ENCODE measurements around the gene RASGRP4. TPM values are rescaled to one million over a fixed set of nuclear protein-coding genes. Genes with fewer than 3 reads are reported as not detected.

RASGRP4 gene
- polyA plus RNA-seq, 4 donors = 0.22 to 1.0 (median 0.84) TPM

GRCh38 chr19:38388349-38389100 is 37.5 kb downstream of the RASGRP4 start, which contains the start of gene SPRED3:
Gene SPRED3 (plus strand): TSS chr19:38388697. CDS start chr19:38390303, 1,606 bp downstream.
- no peaks in the 10 kb centered on the region for H3K9me3 ChIP-seq (ENCODE audit: control insufficient read depth in 2 of 2, insufficient read depth in 1 of 2, low read depth in 1 of 2, low read length in 1 of 2)
- 1% methylated on average over 11 to 42 of the region's 46 CpGs for WGBS, 3 donors
- peak within 1 kb of the TSS; percentile 31 to 64 (median 42) for H3K4me3 ChIP-seq (ENCODE audit: low read depth in 1 of 3, low read length in 3 of 3)
- H3K4me1 ChIP-seq (ENCODE audit: control insufficient read depth in 3 of 3, insufficient read depth in 2 of 3, low read depth in 1 of 3, low read length in 2 of 3) = peaks cover 2 to 46% (median 12%) of the 10 kb centered on the region in 3 donors
- H3K27me3 ChIP-seq (ENCODE audit: control insufficient read depth in 3 of 3, insufficient read depth in 3 of 3, low read length in 3 of 3) = peaks cover 0 to 54% (median 0%) of the 10 kb centered on the region in 3 donors
- peaks cover 0 to 25% (median 3%) of the 10 kb centered on the region in 3 donors for H3K36me3 ChIP-seq (ENCODE audit: control insufficient read depth in 3 of 3, insufficient read depth in 2 of 3, low read depth in 1 of 3, low read length in 3 of 3)
- H3K27ac ChIP-seq (ENCODE audit: low read depth in 1 of 3, low read length in 2 of 3) = peak within 1 kb of the TSS; percentile 73 to 89 (median 88)
- FAIRE-seq (no peak), DNase-seq (peak in 1 of 2 donors; percentile 21)

- H3K36me3 ChIP-seq (ENCODE audit: control insufficient read depth in 3 of 3, insufficient read depth in 2 of 3, low read depth in 1 of 3, low read length in 3 of 3) = peaks cover 2 to 33% (median 6%) of the 10 kb centered on the region in 3 donors
- WGBS, 3 donors = 1 to 2% (median 1%) methylated on average over 46 to 51 of the region's 51 CpGs
- H3K4me1 ChIP-seq (ENCODE audit: control insufficient read depth in 3 of 3, insufficient read depth in 2 of 3, low read depth in 1 of 3, low read length in 2 of 3) = peaks cover 2 to 40% (median 12%) of the 10 kb centered on the region in 3 donors
- DNase-seq (peak; percentile 93 to 94), FAIRE-seq (no peak)
- H3K27me3 ChIP-seq (ENCODE audit: control insufficient read depth in 3 of 3, insufficient read depth in 3 of 3, low read length in 3 of 3) = peaks cover 0 to 54% (median 0%) of the 10 kb centered on the region in 3 donors
- H3K4me3 ChIP-seq (ENCODE audit: low read depth in 1 of 3, low read length in 3 of 3) = peak within 1 kb of the TSS; percentile 31 to 64 (median 42)
- H3K27ac ChIP-seq (ENCODE audit: low read depth in 1 of 3, low read length in 2 of 3) = peak within 1 kb of the TSS; percentile 73 to 89 (median 88)
- H3K9me3 ChIP-seq (ENCODE audit: control insufficient read depth in 2 of 2, insufficient read depth in 1 of 2, low read depth in 1 of 2, low read length in 1 of 2) = no peaks in the 10 kb centered on the region
Observed at GRCh38 chr19:38387550-38388348, 38.3 kb downstream of the RASGRP4 start, which contains the start of gene GGN. Gene GGN (minus strand): TSS chr19:38388034. CDS start chr19:38387261, 773 bp downstream.

- Histone ChIP-seq H3K4me1 (ENCODE audit: control insufficient read depth in 3 of 3, insufficient read depth in 2 of 3, low read depth in 1 of 3, low read length in 2 of 3) (peaks cover 2 to 34% (median 12%) of the 10 kb centered on the region in 3 donors), H3K4me3 (ENCODE audit: low read depth in 1 of 3, low read length in 3 of 3) (peak overlapping the region; percentile 31 to 64 (median 42)), H3K27me3 (ENCODE audit: control insufficient read depth in 3 of 3, insufficient read depth in 3 of 3, low read length in 3 of 3) (peaks cover 0 to 52% (median 0%) of the 10 kb centered on the region in 3 donors), H3K36me3 (ENCODE audit: control insufficient read depth in 3 of 3, insufficient read depth in 2 of 3, low read depth in 1 of 3, low read length in 3 of 3) (peaks cover 6 to 38% (median 9%) of the 10 kb centered on the region in 3 donors), H3K27ac (ENCODE audit: low read depth in 1 of 3, low read length in 2 of 3) (peak overlapping the region; percentile 17 to 89 (median 88)), H3K9me3 (ENCODE audit: control insufficient read depth in 2 of 2, insufficient read depth in 1 of 2, low read depth in 1 of 2, low read length in 1 of 2) (no peaks in the 10 kb centered on the region)
- DNase-seq = peak in 1 of 2 donors; percentile 92
- WGBS, 3 donors = 4 to 12% (median 10%) methylated on average over 30 to 36 of the region's 36 CpGs
- no peak for FAIRE-seq
Observed at GRCh38 chr19:38386971-38387549, 39.0 kb downstream of the RASGRP4 start.

- peaks cover 9 to 45% (median 12%) of the 10 kb centered on the region in 3 donors for H3K36me3 ChIP-seq (ENCODE audit: control insufficient read depth in 3 of 3, insufficient read depth in 2 of 3, low read depth in 1 of 3, low read length in 3 of 3)
- peak overlapping the region in 2 of 3 donors; percentile 42 to 64 for H3K4me3 ChIP-seq (ENCODE audit: low read depth in 1 of 3, low read length in 3 of 3)
- WGBS, 3 donors = 36 to 46% (median 45%) methylated on average over 53 to 61 of the region's 61 CpGs
- peak overlapping the region in 2 of 3 donors; percentile 88 to 89 for H3K27ac ChIP-seq (ENCODE audit: low read depth in 1 of 3, low read length in 2 of 3)
- DNase-seq = peak in 1 of 2 donors; percentile 42
- H3K4me1 ChIP-seq (ENCODE audit: control insufficient read depth in 3 of 3, insufficient read depth in 2 of 3, low read depth in 1 of 3, low read length in 2 of 3) = peaks cover 2 to 31% (median 12%) of the 10 kb centered on the region in 3 donors
- H3K27me3 ChIP-seq (ENCODE audit: control insufficient read depth in 3 of 3, insufficient read depth in 3 of 3, low read length in 3 of 3) = peaks cover 0 to 48% (median 0%) of the 10 kb centered on the region in 3 donors
- H3K9me3 ChIP-seq (ENCODE audit: control insufficient read depth in 2 of 2, insufficient read depth in 1 of 2, low read depth in 1 of 2, low read length in 1 of 2) = no peaks in the 10 kb centered on the region
- FAIRE-seq = no peak
Observed at GRCh38 chr19:38386300-38386970, 39.6 kb downstream of the RASGRP4 start.

GRCh38 chr19:38385804-38386257 is 40.2 kb downstream of the RASGRP4 start:
- Histone ChIP-seq H3K27ac (ENCODE audit: low read depth in 1 of 3, low read length in 2 of 3) (peak overlapping the region in 1 of 3 donors; percentile 19), H3K4me3 (ENCODE audit: low read depth in 1 of 3, low read length in 3 of 3) (peak overlapping the region in 2 of 3 donors; percentile 42 to 64), H3K36me3 (ENCODE audit: control insufficient read depth in 3 of 3, insufficient read depth in 2 of 3, low read depth in 1 of 3, low read length in 3 of 3) (peaks cover 11 to 51% (median 17%) of the 10 kb centered on the region in 3 donors), H3K9me3 (ENCODE audit: control insufficient read depth in 2 of 2, insufficient read depth in 1 of 2, low read depth in 1 of 2, low read length in 1 of 2) (no peaks in the 10 kb centered on the region), H3K27me3 (ENCODE audit: control insufficient read depth in 3 of 3, insufficient read depth in 3 of 3, low read length in 3 of 3) (peaks cover 0 to 48% (median 0%) of the 10 kb centered on the region in 3 donors), H3K4me1 (ENCODE audit: control insufficient read depth in 3 of 3, insufficient read depth in 2 of 3, low read depth in 1 of 3, low read length in 2 of 3) (peaks cover 2 to 31% (median 12%) of the 10 kb centered on the region in 3 donors)
- WGBS, 3 donors = 56 to 81% (median 58%) methylated on average over 38 to 40 of the region's 40 CpGs
- no peak for FAIRE-seq
- DNase-seq = peak in 1 of 2 donors; percentile 28

GRCh38 chr19:38385057-38385803 is 40.8 kb downstream of the RASGRP4 start:
- H3K4me1 ChIP-seq (ENCODE audit: control insufficient read depth in 3 of 3, insufficient read depth in 2 of 3, low read depth in 1 of 3, low read length in 2 of 3) = peaks cover 2 to 31% (median 12%) of the 10 kb centered on the region in 3 donors
- H3K36me3 ChIP-seq (ENCODE audit: control insufficient read depth in 3 of 3, insufficient read depth in 2 of 3, low read depth in 1 of 3, low read length in 3 of 3) = peaks cover 12 to 57% (median 21%) of the 10 kb centered on the region in 3 donors
- peaks cover 0 to 46% (median 0%) of the 10 kb centered on the region in 3 donors for H3K27me3 ChIP-seq (ENCODE audit: control insufficient read depth in 3 of 3, insufficient read depth in 3 of 3, low read length in 3 of 3)
- no peak for FAIRE-seq
- H3K27ac ChIP-seq (ENCODE audit: low read depth in 1 of 3, low read length in 2 of 3) = no peak overlapping the region
- no peak for DNase-seq
- WGBS, 3 donors = 78 to 87% (median 87%) methylated on average over 35 to 40 of the region's 40 CpGs
- peak overlapping the region in 1 of 3 donors; percentile 64 for H3K4me3 ChIP-seq (ENCODE audit: low read depth in 1 of 3, low read length in 3 of 3)
- H3K9me3 ChIP-seq (ENCODE audit: control insufficient read depth in 2 of 2, insufficient read depth in 1 of 2, low read depth in 1 of 2, low read length in 1 of 2) = no peaks in the 10 kb centered on the region

All from small intestine (tissue), 7 donors.